H1 (cell line): Measurements from ENCODE around the gene HECTD1. TPM values are rescaled to one million over a fixed set of nuclear protein-coding genes. Genes with fewer than 3 reads are reported as not detected.

Source experiments
- CHD1 ChIP-seq: IDR thresholded peaks from 2 replicates; pipeline ENCODE4 v1.6.1; 2012; ENCODE audit warnings: low read depth, low read length, improper control_type of control experiment
- KDM4A ChIP-seq: IDR thresholded peaks from one replicate; pipeline ENCODE4 v1.7.1; 2012; ENCODE audit warnings: low read depth, mild to moderate bottlenecking, moderate library complexity, low read length, inconsistent platforms; ENCODE audit not compliant: severe bottlenecking
- ZNF274 ChIP-seq: IDR thresholded peaks from 2 replicates; pipeline ENCODE4 v1.7.0; 2012; ENCODE audit warnings: low read length, borderline replicate concordance; ENCODE audit errors: extremely low read depth
- polyA plus RNA-seq, 7 experiments: library from polyadenylated mRNA; depleted of rRNA in 3 of 7; stranded (reverse) in 5 of 7; unstranded in 2 of 7; fragments of >200 nt in 5 of 7; fragments of 200-250 nt in 2 of 7; gene quantifications; 1 replicate in 5 of 7; 2 replicates in 1 of 7; 4 replicates in 1 of 7; pipeline versions ENCODE4 v1.2.1 to v1.2.3, GENCODE V29; 2011 to 2013; ENCODE audit warnings: missing spikeins in 2 of 7, mixed read lengths in 2 of 7
- small RNA-seq: library from polyadenylated mRNA; stranded (forward); fragments of <200 nt; extraction: miRNeasy Mini kit (QIAGEN cat#:217004); gene quantifications from one replicate; pipeline ENCODE3, GENCODE V24; 2013; ENCODE audit not compliant: insufficient read depth
- total RNA-seq: library from RNA; stranded (reverse); fragmentation: NEBNext Ultra II Directional; extraction: Animal tissue kit (Norgen Biotek cat#: 25700); gene quantifications from 2 replicates; pipeline ENCODE4 v1.2.1, GENCODE V29; 2021

Gene HECTD1
- total and polyA plus RNA-seq, 2 of the 8 experiments (the other 6 are each of a cell fraction or from before 2014, with no cell fraction given) = 44.7 to 105 TPM

GRCh38 chr14:31051023-31051422, 156.6 kb downstream of the HECTD1 start (continued):
- no peak for TF ChIP-seq KDM4A
- no peak for TF ChIP-seq ZNF274
- TF ChIP-seq CHD1 = no peak

Small RNAs within 50 kb of the gene (small RNA-seq; reads per million reads assigned to genes)
- gene RF00019 (not detected), gene RNU6-541P (not detected)

Other genes with a start within 250 kb of the HECTD1 start
- gene AP4S1, start 182.1 kb downstream of the HECTD1 start, total RNA-seq = 9.9 and 12.1 TPM in 2 replicates
- 2.5 and 2.8 TPM in 2 replicates for gene AP4S1, start 182.1 kb downstream of the HECTD1 start, polyA plus RNA-seq (2011; rRNA removed)
- gene STRN3, start 181.4 kb downstream of the HECTD1 start, total RNA-seq = 37.7 and 38.1 TPM in 2 replicates
- 4.8 and 8.7 TPM in 2 replicates for gene STRN3, start 181.4 kb downstream of the HECTD1 start, polyA plus RNA-seq (2011; rRNA removed)
- gene HEATR5A, start 212.8 kb upstream of the HECTD1 start, total RNA-seq = 36.2 and 37.8 TPM in 2 replicates
- gene HEATR5A, start 212.8 kb upstream of the HECTD1 start, polyA plus RNA-seq (2011; rRNA removed) = 6.7 and 9.0 TPM in 2 replicates
- gene DTD2, start 249.7 kb upstream of the HECTD1 start, total RNA-seq = 19.5 and 24.4 TPM in 2 replicates
- 12.0 and 18.2 TPM in 2 replicates for gene DTD2, start 249.7 kb upstream of the HECTD1 start, polyA plus RNA-seq (2011; rRNA removed)